ENCODE data around the gene FHOD1. TPM values are rescaled to one million over a fixed set of nuclear protein-coding genes. Genes with fewer than 3 reads are reported as not detected.
A peak's percentile ranks its signal among the peaks of the same experiment; 100 is the strongest.

The FHOD1 gene
- total and polyA plus RNA-seq, 12 donors, result 16.6 to 148 (median 45.5) TPM

DNA sequence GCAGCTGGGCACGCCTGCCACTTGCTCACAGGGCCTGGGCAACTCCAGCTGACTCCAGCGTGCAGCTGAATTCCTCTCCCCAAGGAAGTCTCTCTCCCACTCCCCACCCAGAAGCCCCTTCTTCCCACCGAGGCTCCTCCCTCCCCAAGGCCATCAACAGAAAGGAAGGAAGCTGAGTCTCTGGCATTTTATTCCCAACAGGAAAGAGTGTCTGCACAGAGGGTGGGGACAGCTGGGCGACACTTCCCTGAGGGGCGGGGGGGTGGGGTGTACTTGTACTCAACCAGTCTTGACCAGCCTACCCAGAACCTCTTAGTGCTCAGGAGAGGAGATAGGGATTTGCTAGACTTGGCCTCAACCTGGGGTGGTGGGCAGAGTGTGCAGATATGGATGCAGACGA, 57.2 kb downstream of the FHOD1 start, which contains the start of gene EXOC3L1:
TSS of gene EXOC3L1 (minus strand) at position 96 of the 400 bp plus-strand sequence. CDS start 460 bp downstream, outside the sequence.
- H3K4me3 ChIP-seq, result peak within 1 kb of the TSS in 1 of 4 donors; percentile 19
- DNase-seq, result no peak
- intact Hi-C loops (cut with DNase I), result no loop called here
- H3K27me3 ChIP-seq, result no peaks in the 10 kb centered on the region
- H3K9me3 ChIP-seq (replicated peaks in 1 of 3), result no peaks in the 10 kb centered on the region
- TF ChIP-seq POLR2A (IDR thresholded peaks at IDR 0.05), result no peak
- TF ChIP-seq, protein P1, sequence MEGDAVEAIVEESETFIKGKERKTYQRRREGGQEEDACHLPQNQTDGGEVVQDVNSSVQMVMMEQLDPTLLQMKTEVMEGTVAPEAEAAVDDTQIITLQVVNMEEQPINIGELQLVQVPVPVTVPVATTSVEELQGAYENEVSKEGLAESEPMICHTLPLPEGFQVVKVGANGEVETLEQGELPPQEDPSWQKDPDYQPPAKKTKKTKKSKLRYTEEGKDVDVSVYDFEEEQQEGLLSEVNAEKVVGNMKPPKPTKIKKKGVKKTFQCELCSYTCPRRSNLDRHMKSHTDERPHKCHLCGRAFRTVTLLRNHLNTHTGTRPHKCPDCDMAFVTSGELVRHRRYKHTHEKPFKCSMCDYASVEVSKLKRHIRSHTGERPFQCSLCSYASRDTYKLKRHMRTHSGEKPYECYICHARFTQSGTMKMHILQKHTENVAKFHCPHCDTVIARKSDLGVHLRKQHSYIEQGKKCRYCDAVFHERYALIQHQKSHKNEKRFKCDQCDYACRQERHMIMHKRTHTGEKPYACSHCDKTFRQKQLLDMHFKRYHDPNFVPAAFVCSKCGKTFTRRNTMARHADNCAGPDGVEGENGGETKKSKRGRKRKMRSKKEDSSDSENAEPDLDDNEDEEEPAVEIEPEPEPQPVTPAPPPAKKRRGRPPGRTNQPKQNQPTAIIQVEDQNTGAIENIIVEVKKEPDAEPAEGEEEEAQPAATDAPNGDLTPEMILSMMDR (IDR thresholded peaks at IDR 0.05), result no peak
- WGBS, 4 donors, result 21 to 75% (median 35%) methylated on average over 1 to 6 of the region's 6 CpGs
- peak within 1 kb of the TSS in 1 of 5 donors; percentile 57 for H3K27ac ChIP-seq
- H3K36me3 ChIP-seq (replicated peaks in 1 of 2), result peaks cover 0 to 17% of the 10 kb centered on the region in 2 donors
- peaks cover 16 to 37% of the 10 kb centered on the region in 2 donors for H3K4me1 ChIP-seq (replicated peaks in 1 of 2)

DNA sequence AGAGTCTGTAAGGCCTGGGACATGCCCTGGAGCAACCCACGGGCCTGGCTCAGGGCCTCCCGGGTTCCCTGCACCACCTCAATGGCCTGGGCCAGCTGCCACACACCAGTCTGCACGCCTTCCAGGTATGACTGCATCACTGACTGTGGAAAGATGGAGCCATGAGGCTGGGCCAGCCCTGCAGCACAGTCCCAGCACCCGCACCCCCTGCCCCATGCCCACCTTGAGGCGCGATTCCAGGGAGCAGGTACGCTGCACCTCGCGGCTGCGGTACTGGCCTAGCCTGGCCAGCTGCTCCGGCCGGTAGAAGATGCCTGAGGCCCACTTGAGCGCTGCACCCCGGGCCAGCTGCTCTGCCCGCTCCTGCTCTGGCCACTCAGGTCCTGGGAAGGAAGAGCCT, 58.5 kb downstream of the FHOD1 start:
- no peak overlapping the region for H3K27ac ChIP-seq
- H3K36me3 ChIP-seq (replicated peaks in 1 of 2), result peaks cover 0 to 4% of the 10 kb centered on the region in 2 donors
- 60 to 96% (median 92%) methylated on average over 1 to 15 of the region's 15 CpGs for WGBS, 4 donors
- no peaks in the 10 kb centered on the region for H3K9me3 ChIP-seq (replicated peaks in 1 of 3)
- intact Hi-C loops (cut with DNase I), result no loop called here
- H3K27me3 ChIP-seq, result no peaks in the 10 kb centered on the region
- H3K4me1 ChIP-seq (replicated peaks in 1 of 2), result peaks cover 25 to 44% of the 10 kb centered on the region in 2 donors
- no peak for TF ChIP-seq POLR2A (IDR thresholded peaks at IDR 0.05)
- TF ChIP-seq, protein P1 (IDR thresholded peaks at IDR 0.05), result no peak
- no peak overlapping the region for H3K4me3 ChIP-seq
- no peak for DNase-seq

DNA sequence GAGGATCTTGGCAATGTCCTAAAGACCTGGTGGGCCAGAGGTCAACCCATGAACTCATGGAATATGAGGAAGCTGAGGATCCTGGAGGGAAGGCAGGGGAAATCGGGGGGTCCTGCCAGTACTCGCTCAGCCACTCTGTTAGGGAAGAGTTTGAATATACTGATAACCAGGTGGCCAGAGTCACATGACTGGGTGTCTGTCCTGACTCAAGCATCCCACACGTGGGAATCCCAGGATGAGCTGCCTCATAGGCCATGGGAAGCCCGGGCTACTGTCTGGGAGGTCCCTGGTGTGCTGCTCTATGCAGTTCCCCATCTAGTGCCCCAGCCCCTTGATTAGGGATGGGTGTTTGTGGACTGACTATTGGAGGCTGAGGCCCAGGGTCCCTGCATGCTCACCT, 59.0 kb downstream of the FHOD1 start:
- intact Hi-C loops (cut with DNase I), result no loop called here
- no peak for TF ChIP-seq POLR2A (IDR thresholded peaks at IDR 0.05)
- TF ChIP-seq, protein P1 (IDR thresholded peaks at IDR 0.05), result no peak
- no peak for DNase-seq
- H3K9me3 ChIP-seq (replicated peaks in 1 of 3), result no peaks in the 10 kb centered on the region
- H3K27me3 ChIP-seq, result no peaks in the 10 kb centered on the region
- H3K36me3 ChIP-seq (replicated peaks in 1 of 2), result no peaks in the 10 kb centered on the region
- H3K4me1 ChIP-seq (replicated peaks in 1 of 2), result peaks cover 23 to 40% of the 10 kb centered on the region in 2 donors
- no peak overlapping the region for H3K4me3 ChIP-seq
- H3K27ac ChIP-seq, result no peak overlapping the region
- 71 to 84% (median 80%) methylated on average over 4 of the region's 4 CpGs for WGBS, 4 donors

DNA sequence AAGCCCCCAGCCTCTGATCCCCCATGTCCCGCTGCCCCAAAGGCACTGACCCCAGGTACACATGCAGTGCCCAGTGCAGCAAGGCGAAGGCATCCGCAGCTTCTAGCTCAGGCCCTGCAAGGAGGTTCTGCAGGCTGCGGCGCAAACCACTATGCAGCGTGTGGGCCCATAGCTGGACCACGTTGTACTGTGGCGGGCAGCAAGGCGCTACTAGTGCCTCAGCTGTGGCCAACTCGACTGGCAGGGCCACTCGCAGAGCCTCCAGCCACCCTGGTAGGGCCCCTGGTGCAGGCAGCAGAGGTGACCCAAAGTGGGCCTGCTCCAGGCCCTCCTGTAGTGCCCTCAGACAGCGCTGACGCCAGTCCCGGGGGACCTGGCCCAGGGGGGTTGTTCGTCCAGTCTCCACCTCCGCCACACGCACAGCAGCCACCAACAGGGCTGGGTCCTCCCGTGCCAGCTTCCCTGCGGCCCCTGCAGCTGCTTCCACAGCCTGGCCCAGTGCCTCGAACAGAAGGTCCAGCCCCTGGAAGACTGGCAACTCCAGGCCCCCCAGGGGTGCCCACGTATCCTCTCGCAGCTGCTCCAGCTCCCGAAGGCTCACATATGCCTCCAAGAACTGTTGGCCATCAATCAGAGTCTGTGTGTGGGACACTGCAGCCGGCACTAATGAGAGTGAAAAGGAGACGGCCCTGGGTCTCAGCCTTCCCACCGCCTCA, 59.9 kb downstream of the FHOD1 start:
- no peaks in the 10 kb centered on the region for H3K36me3 ChIP-seq (replicated peaks in 1 of 2)
- TF ChIP-seq, protein P1 (IDR thresholded peaks at IDR 0.05), result no peak
- TF ChIP-seq POLR2A (IDR thresholded peaks at IDR 0.05), result no peak
- WGBS, 4 donors, result 87 to 91% (median 88%) methylated on average over 9 to 26 of the region's 26 CpGs
- H3K4me3 ChIP-seq, result no peak overlapping the region
- H3K27ac ChIP-seq, result no peak overlapping the region
- H3K27me3 ChIP-seq, result no peaks in the 10 kb centered on the region
- intact Hi-C loops (cut with DNase I), result no loop called here
- peaks cover 19 to 40% of the 10 kb centered on the region in 2 donors for H3K4me1 ChIP-seq (replicated peaks in 1 of 2)
- H3K9me3 ChIP-seq (replicated peaks in 1 of 3), result no peaks in the 10 kb centered on the region
- no peak for DNase-seq
